Chondrocyte (in vitro differentiated cells): ENCODE measurements around the gene IL36RN. TPM values are rescaled to one million over a fixed set of nuclear protein-coding genes. Genes with fewer than 3 reads are reported as not detected.

Experiments used
- DNase-seq: peaks from one replicate; pipeline ENCODE4 v3.0.0; 2021; ENCODE audit warnings: mixed read lengths, low spot score
- H3K27ac Mint-ChIP-seq: one replicate; pipeline ENCODE4 v1.8.0; 2021; ENCODE audit warnings: mild to moderate bottlenecking, moderate library complexity, mixed read lengths; ENCODE audit not compliant: unreplicated experiment
- H3K27me3 Mint-ChIP-seq: 2 replicates; pipeline ENCODE4 v1.8.0; 2021; ENCODE audit warnings: low read depth, mixed read lengths
- H3K36me3 Mint-ChIP-seq: 2 replicates; pipeline ENCODE4 v1.8.0; 2021; ENCODE audit warnings: low read depth, mixed read lengths
- H3K4me1 Mint-ChIP-seq: 2 replicates; pipeline ENCODE4 v1.8.0; 2021; ENCODE audit warnings: low read depth, mild to moderate bottlenecking, mixed read lengths
- H3K4me3 Mint-ChIP-seq: one replicate; pipeline ENCODE4 v1.8.0; 2021; ENCODE audit warnings: mild to moderate bottlenecking, moderate library complexity, mixed read lengths; ENCODE audit not compliant: unreplicated experiment
- H3K9me3 Mint-ChIP-seq: 2 replicates; pipeline ENCODE4 v1.8.0; 2021; ENCODE audit warnings: low read depth, mixed read lengths
- CTCF ChIP-seq: fragments of 200-600 bp; sonication (generic); IDR thresholded peaks from 2 replicates; pipeline ENCODE4 v1.5.0; 2021; ENCODE audit warnings: antibody characterized with exemption, mild to moderate bottlenecking, moderate library complexity
- total RNA-seq: library from RNA; stranded (reverse); gene quantifications from 3 replicates; pipeline ENCODE4 v1.2.1, GENCODE V29; 2021

Gene IL36RN
- total RNA-seq, 1 donor from 2014 or later: not detected

- H3K27me3 Mint-ChIP-seq: peaks cover 15% of the 10 kb centered on the region
- H3K9me3 Mint-ChIP-seq: no peaks in the 10 kb centered on the region
- H3K27ac Mint-ChIP-seq: no peak overlapping the region
- H3K4me1 Mint-ChIP-seq: no peaks in the 10 kb centered on the region
- no peak for TF ChIP-seq CTCF
- no peaks in the 10 kb centered on the region for H3K36me3 Mint-ChIP-seq
- no peak overlapping the region for H3K4me3 Mint-ChIP-seq
- DNase-seq: no peak
Measured at GRCh38 chr2:113113807-113114206, 54.8 kb downstream of the IL36RN start.

Other genes starting within 250 kb of the IL36RN start
- gene IL1B, start 222.4 kb upstream of the IL36RN start, total RNA-seq: not detected in 3 replicates
- not detected in 3 replicates for gene IL37, start 148.0 kb upstream of the IL36RN start, total RNA-seq
- not detected in 3 replicates for gene IL36G, start 81.2 kb upstream of the IL36RN start, total RNA-seq
- gene IL36A, start 53.7 kb upstream of the IL36RN start, total RNA-seq: not detected in 3 replicates
- gene IL36B, start 6.3 kb upstream of the IL36RN start, total RNA-seq: not detected in 3 replicates
- not detected in 3 replicates for gene IL1F10, start 8.8 kb downstream of the IL36RN start, total RNA-seq
- gene IL1RN, start 68.4 kb downstream of the IL36RN start, total RNA-seq: not detected in 3 replicates
- gene PSD4, start 114.8 kb downstream of the IL36RN start, total RNA-seq: 5.2 to 5.5 TPM (median 5.2 TPM) in 3 replicates
- 0.29 TPM in 1 of 3 replicates, not detected in the others for gene PAX8, start 219.7 kb downstream of the IL36RN start, total RNA-seq